Mesenchymal stem cell (in vitro differentiated cells and primary cell): ENCODE data around the gene FOXP1.
A peak's percentile ranks its signal among the peaks of the same experiment; 100 is the strongest.

Experiments used
- DNase-seq: peaks from one replicate; pipeline ENCODE4 v3.0.0-alpha.2; 2013
- H2AFZ ChIP-seq: one replicate; pipeline ENCODE4 v1.6.1; 2013; ENCODE audit warnings: low read depth, mild to moderate bottlenecking, control low read depth, inconsistent platforms, low read length, moderate library complexity
- H2AK5ac ChIP-seq: 2 replicates; pipeline ENCODE4 v1.6.1; 2013; ENCODE audit warnings: low read length, moderate library complexity, mild to moderate bottlenecking, inconsistent platforms; ENCODE audit not compliant: severe bottlenecking
- H2BK120ac ChIP-seq: one replicate; pipeline ENCODE4 v1.6.1; 2013; ENCODE audit warnings: low read depth, mild to moderate bottlenecking, inconsistent platforms, low read length, moderate library complexity
- H2BK12ac ChIP-seq, 2 experiments: one replicate each; pipeline ENCODE4 v1.6.1; 2013; ENCODE audit warnings: inconsistent platforms in 2 of 2, low read length in 2 of 2, mild to moderate bottlenecking in 2 of 2, moderate library complexity in 2 of 2, control low read depth in 1 of 2
- H2BK15ac ChIP-seq: one replicate; pipeline ENCODE4 v1.6.1; 2013; ENCODE audit warnings: mild to moderate bottlenecking, low read depth, inconsistent platforms; ENCODE audit not compliant: poor library complexity, severe bottlenecking
- H2BK5ac ChIP-seq: 2 replicates; pipeline ENCODE4 v1.6.1; 2013; ENCODE audit warnings: low read depth, mild to moderate bottlenecking, low read length, control low read depth, inconsistent platforms; ENCODE audit not compliant: poor library complexity, severe bottlenecking
- H3K14ac ChIP-seq, 2 experiments: one replicate each; pipeline ENCODE4 v1.6.1; 2013; ENCODE audit warnings: inconsistent platforms in 2 of 2, low read length in 2 of 2, control low read depth in 1 of 2, mild to moderate bottlenecking in 1 of 2, moderate library complexity in 1 of 2
- H3K18ac ChIP-seq, 2 experiments: one replicate each; pipeline ENCODE4 v1.6.1; 2013; ENCODE audit warnings: inconsistent platforms in 2 of 2, low read length in 2 of 2, control low read depth in 1 of 2, low read depth in 1 of 2, mild to moderate bottlenecking in 1 of 2
- H3K23ac ChIP-seq, 2 experiments: one replicate each; pipeline ENCODE4 v1.6.1; 2013; ENCODE audit warnings: inconsistent platforms in 2 of 2, low read length in 2 of 2, mild to moderate bottlenecking in 2 of 2, moderate library complexity in 2 of 2, control low read depth in 1 of 2
- H3K27ac ChIP-seq: 2 replicates; pipeline ENCODE4 v1.5.1; 2013; ENCODE audit warnings: mild to moderate bottlenecking, moderate library complexity, low read length, control low read depth, inconsistent platforms; ENCODE audit not compliant: poor library complexity, severe bottlenecking
- H3K27me3 ChIP-seq, 2 experiments: 2 replicates each; pipeline versions ENCODE4 v1.6.1 to v1.7.0; 2013; ENCODE audit warnings: low read length in 2 of 2, mild to moderate bottlenecking in 2 of 2, moderate library complexity in 2 of 2, control low read depth in 1 of 2, inconsistent platforms in 1 of 2; ENCODE audit not compliant: control insufficient read depth in 1 of 2, insufficient read depth in 1 of 2
- H3K36me3 ChIP-seq, 2 experiments: 2 replicates each; pipeline versions ENCODE4 v1.6.1 to v1.7.0; 2013; ENCODE audit warnings: low read length in 2 of 2, control low read depth in 1 of 2, inconsistent platforms in 1 of 2, low read depth in 1 of 2, mild to moderate bottlenecking in 1 of 2; ENCODE audit not compliant: insufficient read depth in 2 of 2, control insufficient read depth in 1 of 2
- H3K4ac ChIP-seq, 2 experiments: one replicate each; pipeline ENCODE4 v1.6.1; 2013; ENCODE audit warnings: inconsistent platforms in 2 of 2, low read length in 2 of 2, mild to moderate bottlenecking in 2 of 2, moderate library complexity in 2 of 2, control low read depth in 1 of 2, low read depth in 1 of 2
- H3K4me1 ChIP-seq: 2 replicates; pipeline ENCODE4 v1.6.1; 2013; ENCODE audit warnings: low read depth, low read length, control low read depth; ENCODE audit not compliant: control insufficient read depth, insufficient read depth
- H3K4me2 ChIP-seq: 2 replicates; pipeline ENCODE4 v1.6.1; 2013; ENCODE audit warnings: low read length, mild to moderate bottlenecking, inconsistent platforms; ENCODE audit not compliant: poor library complexity, severe bottlenecking
- H3K4me3 ChIP-seq, 2 experiments: 2 replicates each; pipeline versions ENCODE4 v1.5.1 to v1.7.0; 2013; ENCODE audit warnings: low read length in 2 of 2, mild to moderate bottlenecking in 2 of 2, control low read depth in 1 of 2, low read depth in 1 of 2; ENCODE audit not compliant: insufficient read depth in 1 of 2
- H3K79me1 ChIP-seq: replicated peaks from 2 replicates; pipeline ENCODE4 v1.6.1; 2013; ENCODE audit warnings: mild to moderate bottlenecking, control low read depth, low read length, inconsistent platforms; ENCODE audit not compliant: poor library complexity, severe bottlenecking
- H3K9ac ChIP-seq: 2 replicates; pipeline ENCODE4 v1.7.0; 2013; ENCODE audit warnings: mild to moderate bottlenecking, low read length, moderate library complexity
- H3K9me3 ChIP-seq: 2 replicates; pipeline ENCODE4 v1.7.0; 2013; ENCODE audit warnings: mild to moderate bottlenecking, low read length; ENCODE audit not compliant: control insufficient read depth
- H4K8ac ChIP-seq: one replicate; pipeline ENCODE4 v1.6.1; 2013; ENCODE audit warnings: inconsistent platforms, mild to moderate bottlenecking, low read length, moderate library complexity
- H4K91ac ChIP-seq: one replicate; pipeline ENCODE4 v1.6.1; 2013; ENCODE audit warnings: mild to moderate bottlenecking, low read length, inconsistent platforms
- WGBS: methylation state at CpG from one replicate; pipeline ENCODE4 v1.1.7; 2013; ENCODE audit warnings: mixed read lengths; 5-methylcytosine and 5-hydroxymethylcytosine counted together

The FOXP1 gene

DNA sequence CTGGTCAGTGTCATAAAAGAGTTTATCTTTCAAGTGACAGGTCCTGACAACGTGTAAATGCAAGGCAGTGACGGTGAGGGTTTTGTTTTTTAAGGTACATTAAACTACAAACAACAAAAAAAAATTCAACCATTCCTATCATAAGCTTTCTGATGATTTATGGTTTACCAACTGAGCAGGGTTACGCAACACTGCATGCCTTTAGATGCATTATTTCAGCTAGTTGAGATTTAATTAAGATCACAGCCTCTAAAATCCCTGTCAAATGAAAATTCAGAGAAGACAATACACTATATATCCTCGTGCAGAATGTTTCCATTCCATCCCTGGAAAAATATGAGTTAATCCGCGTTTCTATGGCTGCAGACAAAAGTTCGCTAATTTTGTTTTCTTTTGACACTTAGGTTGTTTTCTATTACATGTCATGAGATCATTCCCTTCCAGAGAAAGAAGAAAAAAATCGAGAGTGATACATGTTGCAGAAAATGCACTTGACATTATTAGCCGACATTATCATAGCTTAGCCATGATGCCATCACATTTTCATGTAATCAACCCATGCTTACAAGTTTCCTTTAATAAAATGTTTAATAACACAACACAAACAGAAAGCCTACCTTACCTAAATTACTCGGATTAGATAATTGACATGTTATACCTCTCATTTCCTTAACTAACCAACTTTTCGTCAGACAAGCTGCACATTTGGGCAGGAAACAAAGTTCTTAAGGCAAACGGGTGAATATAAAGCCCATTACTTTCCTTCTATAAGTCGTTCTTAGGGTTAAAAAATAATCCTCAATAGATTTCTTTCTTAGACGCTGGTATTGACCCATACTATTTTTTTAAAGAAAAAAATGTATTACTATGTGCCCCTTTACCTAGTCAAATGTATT is 521.2 kb downstream of the FOXP1 start:
- H3K36me3 ChIP-seq = no peaks in the 10 kb centered on the region
- H2BK5ac ChIP-seq = no peak overlapping the region
- no peaks in the 10 kb centered on the region for H3K27me3 ChIP-seq
- no peak overlapping the region for H2BK12ac ChIP-seq
- H3K18ac ChIP-seq = no peak overlapping the region
- H2AFZ ChIP-seq = no peak overlapping the region
- peak overlapping the region; percentile 67 for H3K4me2 ChIP-seq
- peak overlapping the region; percentile 97 for H3K9ac ChIP-seq
- peak overlapping the region in 1 of 2 experiments; percentile 95 for H3K4me3 ChIP-seq
- no peak overlapping the region for H4K8ac ChIP-seq
- no peak overlapping the region for H3K4ac ChIP-seq
- H2AK5ac ChIP-seq = no peak overlapping the region
- DNase-seq = peak; percentile 46
- H3K23ac ChIP-seq = no peak overlapping the region
- H3K27ac ChIP-seq = no peak overlapping the region
- H2BK15ac ChIP-seq = no peak overlapping the region
- H3K9me3 ChIP-seq = no peaks in the 10 kb centered on the region
- 79% methylated on average over 10 of the region's 14 CpGs for WGBS
- no peak overlapping the region for H3K14ac ChIP-seq
- no peak overlapping the region for H4K91ac ChIP-seq
- H2BK120ac ChIP-seq = no peak overlapping the region
- no peaks in the 10 kb centered on the region for H3K79me1 ChIP-seq
- peaks cover 6% of the 10 kb centered on the region for H3K4me1 ChIP-seq

DNA sequence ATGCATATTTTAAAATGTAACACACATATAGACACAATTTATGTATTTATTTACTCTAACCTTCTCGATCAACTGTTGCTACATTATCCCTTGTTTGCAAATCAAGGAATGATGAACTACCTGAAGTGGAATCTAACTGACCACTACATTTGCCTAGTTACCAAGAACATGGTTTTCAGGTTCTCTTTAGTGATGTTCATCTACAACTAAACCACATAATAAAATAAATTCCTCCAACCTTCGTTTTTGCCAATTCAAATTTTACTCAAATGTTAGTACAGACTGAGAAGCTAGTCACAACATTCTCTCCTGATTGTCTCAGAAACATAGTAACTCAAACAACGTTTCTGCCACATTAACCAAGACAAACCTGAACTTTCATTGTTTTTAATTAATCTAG is 521.9 kb downstream of the FOXP1 start:
- Histone ChIP-seq H3K14ac (no peak overlapping the region), H3K18ac (no peak overlapping the region), H4K8ac (no peak overlapping the region), H2BK12ac (no peak overlapping the region), H2BK5ac (no peak overlapping the region), H3K9ac (peak overlapping the region; percentile 97), H2BK120ac (no peak overlapping the region), H3K4ac (no peak overlapping the region), H3K27ac (no peak overlapping the region), H2BK15ac (no peak overlapping the region), H3K9me3 (no peaks in the 10 kb centered on the region), H2AK5ac (no peak overlapping the region), H2AFZ (no peak overlapping the region), H3K4me1 (peaks cover 2% of the 10 kb centered on the region), H3K4me3 (peak overlapping the region in 1 of 2 experiments; percentile 95), H3K4me2 (no peak overlapping the region), H3K27me3 (no peaks in the 10 kb centered on the region), H3K79me1 (no peaks in the 10 kb centered on the region), H3K36me3 (no peaks in the 10 kb centered on the region), H3K23ac (no peak overlapping the region), H4K91ac (no peak overlapping the region)
- WGBS = 93% methylated on average over 2 of the region's 3 CpGs
- no peak for DNase-seq

DNA sequence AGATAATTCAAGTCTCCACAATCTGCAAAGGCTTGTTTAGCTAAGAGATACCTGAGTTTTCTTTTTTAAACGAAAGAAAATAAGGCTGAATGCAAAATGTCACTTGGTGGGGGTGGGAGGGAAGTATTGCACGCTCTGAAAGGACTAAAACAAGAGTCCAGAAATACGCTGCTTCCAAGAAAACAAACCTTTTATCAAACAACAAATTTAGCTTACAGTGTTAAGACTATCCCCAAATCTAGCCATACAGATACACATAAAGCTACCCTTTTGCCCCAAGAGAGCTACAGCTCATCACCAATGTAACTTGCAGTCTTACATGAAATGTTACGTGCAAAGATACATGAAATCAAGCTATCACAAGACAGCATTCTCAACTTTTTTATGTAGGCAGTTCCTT is 522.5 kb downstream of the FOXP1 start:
- H2AK5ac ChIP-seq = no peak overlapping the region
- no peak overlapping the region for H2BK120ac ChIP-seq
- H4K8ac ChIP-seq = no peak overlapping the region
- WGBS = 90% methylated on average over 3 of the region's 4 CpGs
- no peak overlapping the region for H2BK15ac ChIP-seq
- DNase-seq = no peak
- H2AFZ ChIP-seq = no peak overlapping the region
- H3K79me1 ChIP-seq = no peaks in the 10 kb centered on the region
- H3K36me3 ChIP-seq = no peaks in the 10 kb centered on the region
- H3K4me1 ChIP-seq = peaks cover 2% of the 10 kb centered on the region
- peak overlapping the region in 1 of 2 experiments; percentile 95 for H3K4me3 ChIP-seq
- no peak overlapping the region for H3K14ac ChIP-seq
- H3K9ac ChIP-seq = peak overlapping the region; percentile 97
- H3K4me2 ChIP-seq = no peak overlapping the region
- no peaks in the 10 kb centered on the region for H3K9me3 ChIP-seq
- no peak overlapping the region for H3K27ac ChIP-seq
- no peak overlapping the region for H3K18ac ChIP-seq
- no peak overlapping the region for H2BK5ac ChIP-seq
- no peak overlapping the region for H3K23ac ChIP-seq
- H2BK12ac ChIP-seq = no peak overlapping the region
- H3K4ac ChIP-seq = no peak overlapping the region
- H3K27me3 ChIP-seq = no peaks in the 10 kb centered on the region
- no peak overlapping the region for H4K91ac ChIP-seq

- H2AFZ ChIP-seq = no peak overlapping the region
Measured at GRCh38 chr3:71060536-71060935, 523.0 kb downstream of the FOXP1 start.

More at GRCh38 chr3:71060536-71060935, 523.0 kb downstream of the FOXP1 start:
- no peaks in the 10 kb centered on the region for H3K9me3 ChIP-seq
- no peak overlapping the region for H4K91ac ChIP-seq
- no peak overlapping the region for H2BK15ac ChIP-seq
- no peak overlapping the region for H2BK120ac ChIP-seq
- H3K4me3 ChIP-seq = no peak overlapping the region
- no peak overlapping the region for H3K18ac ChIP-seq
- no peaks in the 10 kb centered on the region for H3K79me1 ChIP-seq
- no peak overlapping the region for H3K27ac ChIP-seq
- H3K4me1 ChIP-seq = peaks cover 2% of the 10 kb centered on the region
- no peak overlapping the region for H2BK5ac ChIP-seq
- H2BK12ac ChIP-seq = no peak overlapping the region
- H2AK5ac ChIP-seq = no peak overlapping the region
- no peak overlapping the region for H3K4ac ChIP-seq
- DNase-seq = no peak
- peak overlapping the region; percentile 97 for H3K9ac ChIP-seq
- H3K4me2 ChIP-seq = no peak overlapping the region
- H3K23ac ChIP-seq = no peak overlapping the region
- no peak overlapping the region for H3K14ac ChIP-seq
- WGBS = 100% methylated on average over 1 of the region's 2 CpGs
- H3K36me3 ChIP-seq = no peaks in the 10 kb centered on the region
- H3K27me3 ChIP-seq = no peaks in the 10 kb centered on the region
- no peak overlapping the region for H4K8ac ChIP-seq
